ENCODE data around the gene CYB561D1.
A peak's percentile ranks its signal among the peaks of the same experiment; 100 is the strongest.

CYB561D1 gene

DNA sequence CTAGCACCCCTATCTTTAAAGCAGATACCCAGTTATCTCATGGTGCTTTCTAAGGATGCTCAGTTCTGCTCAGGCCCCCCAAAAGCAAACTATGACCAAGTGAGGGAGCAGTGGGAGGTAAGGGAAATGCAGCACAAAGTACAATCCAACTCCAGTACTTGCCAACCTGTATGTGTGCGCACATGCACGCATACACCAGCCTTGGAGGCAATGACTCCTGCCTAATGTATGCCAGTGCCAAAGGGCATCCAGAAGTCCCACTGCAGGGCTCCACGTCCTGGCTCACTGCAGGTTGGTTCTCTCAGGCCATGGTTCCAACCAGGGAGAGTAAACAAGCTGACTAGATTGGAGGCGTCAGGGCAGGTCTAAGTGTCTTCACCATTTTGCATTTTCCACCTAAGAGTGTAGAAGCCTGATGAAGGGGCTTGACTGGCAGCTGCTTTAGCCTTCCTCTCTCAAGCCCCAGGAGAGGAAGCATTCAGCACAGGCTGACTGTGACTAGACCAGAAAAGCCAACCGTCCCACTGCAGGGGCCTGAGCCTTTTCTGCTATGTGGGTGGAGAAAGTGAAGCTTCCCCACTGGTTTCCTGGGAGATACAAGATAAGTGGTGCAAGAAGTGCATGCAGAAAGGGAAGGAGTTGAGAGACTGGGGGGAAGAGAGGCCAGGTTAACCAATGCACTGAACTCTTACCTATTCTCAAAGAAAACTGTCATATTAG is 7.9 kb downstream of the CYB561D1 start:
- no peak for DNase-seq

DNA sequence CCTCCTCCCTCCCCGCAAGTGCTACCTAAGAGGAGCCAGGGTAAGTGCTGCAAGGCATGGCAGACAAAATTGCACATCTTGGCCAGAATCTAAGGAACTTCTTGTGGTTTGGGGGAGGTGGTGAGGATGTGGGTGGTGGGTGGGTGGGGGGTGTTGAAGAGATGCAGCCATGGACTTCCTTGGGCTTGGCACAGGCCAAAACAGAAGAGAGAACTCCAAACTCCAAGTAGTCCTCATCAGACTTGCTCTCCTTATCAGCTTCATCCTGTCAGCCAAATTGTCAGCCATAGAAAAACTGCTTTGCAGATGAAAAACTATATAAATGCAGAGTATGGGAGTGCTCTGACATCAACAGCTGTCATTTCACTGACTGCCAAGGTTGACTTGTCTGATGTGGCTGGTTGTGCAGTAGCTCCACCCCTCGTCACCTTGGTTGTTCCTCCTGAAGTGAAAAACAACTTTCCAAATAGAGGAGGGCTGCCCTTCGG is 8.5 kb downstream of the CYB561D1 start:
- DNase-seq, result peak; percentile 76

DNA sequence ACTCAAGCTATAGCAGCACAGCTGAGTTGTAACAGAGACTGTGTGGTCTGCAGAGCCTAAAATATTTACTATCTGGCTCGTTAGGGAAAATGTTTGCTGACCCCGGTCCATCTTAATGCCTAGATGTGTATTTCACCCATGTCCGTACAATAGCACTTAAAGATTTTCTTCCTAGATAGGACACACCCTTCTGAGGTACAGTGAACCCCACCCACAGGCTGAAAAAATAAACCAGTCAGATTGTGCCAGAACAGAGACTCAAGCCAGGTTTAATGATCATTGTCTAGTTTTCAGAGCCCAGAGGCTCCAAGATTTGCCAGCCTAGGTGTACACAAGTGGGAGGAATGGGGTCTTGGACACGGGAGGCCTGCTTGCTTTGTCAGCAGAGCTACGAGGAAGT is 10.0 kb downstream of the CYB561D1 start:
- no peak for DNase-seq

DNA sequence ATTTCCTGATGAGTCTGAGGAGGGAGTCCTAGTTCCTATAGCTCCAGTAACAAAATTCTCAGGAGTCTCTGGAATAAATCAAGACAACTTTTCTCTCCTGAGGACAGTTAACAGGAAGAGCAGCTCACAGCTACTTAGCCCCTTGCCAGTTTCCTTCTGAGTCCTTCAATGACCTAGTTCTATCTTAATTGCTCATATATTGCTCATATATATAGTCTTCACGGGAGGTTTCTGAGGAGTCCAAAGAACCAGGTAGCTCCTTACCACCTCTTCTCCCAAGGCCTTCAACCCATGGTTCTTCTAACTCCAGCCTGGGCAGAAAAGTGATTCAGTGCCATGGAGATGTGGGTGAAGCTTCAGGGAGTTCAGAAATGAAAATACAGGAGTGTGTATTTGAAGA is 11.1 kb downstream of the CYB561D1 start:
- DNase-seq, result no peak

DNA sequence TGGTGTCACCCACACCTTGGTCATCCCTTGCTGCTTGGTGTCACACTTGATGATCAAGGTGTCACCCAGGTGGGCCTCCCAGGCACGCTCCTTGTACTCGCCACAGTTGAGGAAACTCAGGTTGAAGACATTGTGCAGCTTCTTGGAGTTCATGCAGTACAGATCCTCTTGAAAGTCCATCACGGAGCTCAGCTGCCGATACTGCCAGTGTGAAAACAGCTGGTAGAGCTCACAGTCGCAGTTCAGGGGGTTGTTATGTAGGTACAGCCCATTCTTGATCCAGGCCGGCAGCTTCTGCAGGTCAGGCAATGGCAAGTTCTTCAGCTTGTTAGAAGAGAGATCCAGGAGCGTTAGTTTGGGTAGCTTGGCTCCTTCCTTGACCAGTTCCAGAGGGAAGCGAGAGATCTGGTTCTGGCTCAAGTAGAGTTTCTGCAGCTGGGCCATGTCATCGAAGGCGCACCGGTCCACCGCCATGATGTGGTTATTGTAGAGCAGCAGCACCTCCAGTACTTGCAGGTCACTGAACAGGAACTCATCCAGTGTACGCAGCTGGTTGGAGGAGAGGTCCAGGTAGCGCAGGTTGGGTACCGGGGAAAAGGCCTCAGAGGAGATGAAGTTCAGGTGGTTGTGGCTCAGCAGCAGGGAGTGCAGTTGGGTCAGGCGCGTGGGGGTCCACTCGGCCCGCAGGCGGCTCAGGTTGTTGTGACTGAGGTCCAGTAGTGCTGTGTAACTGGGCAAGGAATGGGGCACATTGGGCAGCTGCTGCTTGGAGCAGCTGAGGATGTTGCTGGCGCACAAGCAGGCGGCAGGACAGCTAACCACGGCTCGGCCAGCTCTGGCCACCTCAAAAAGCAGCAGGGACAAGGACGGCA is 14.3 kb downstream of the CYB561D1 start:
- DNase-seq, result no peak

DNA sequence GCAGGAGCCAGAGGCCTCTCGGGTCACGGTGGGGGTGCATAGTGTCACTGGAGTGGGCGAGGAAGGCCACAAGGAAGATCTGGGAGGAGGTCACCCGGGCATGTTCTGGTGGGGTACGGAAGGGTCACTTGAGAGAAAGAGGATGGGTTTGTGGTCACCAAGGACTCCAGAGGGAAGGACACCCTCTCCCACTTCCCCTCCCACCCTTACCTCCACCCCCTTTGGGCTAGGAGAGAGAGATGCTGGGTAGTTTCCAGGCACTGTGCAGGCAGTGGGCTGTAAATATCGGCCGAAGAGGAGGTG is 14.9 kb downstream of the CYB561D1 start:
- no peak for DNase-seq

DNA sequence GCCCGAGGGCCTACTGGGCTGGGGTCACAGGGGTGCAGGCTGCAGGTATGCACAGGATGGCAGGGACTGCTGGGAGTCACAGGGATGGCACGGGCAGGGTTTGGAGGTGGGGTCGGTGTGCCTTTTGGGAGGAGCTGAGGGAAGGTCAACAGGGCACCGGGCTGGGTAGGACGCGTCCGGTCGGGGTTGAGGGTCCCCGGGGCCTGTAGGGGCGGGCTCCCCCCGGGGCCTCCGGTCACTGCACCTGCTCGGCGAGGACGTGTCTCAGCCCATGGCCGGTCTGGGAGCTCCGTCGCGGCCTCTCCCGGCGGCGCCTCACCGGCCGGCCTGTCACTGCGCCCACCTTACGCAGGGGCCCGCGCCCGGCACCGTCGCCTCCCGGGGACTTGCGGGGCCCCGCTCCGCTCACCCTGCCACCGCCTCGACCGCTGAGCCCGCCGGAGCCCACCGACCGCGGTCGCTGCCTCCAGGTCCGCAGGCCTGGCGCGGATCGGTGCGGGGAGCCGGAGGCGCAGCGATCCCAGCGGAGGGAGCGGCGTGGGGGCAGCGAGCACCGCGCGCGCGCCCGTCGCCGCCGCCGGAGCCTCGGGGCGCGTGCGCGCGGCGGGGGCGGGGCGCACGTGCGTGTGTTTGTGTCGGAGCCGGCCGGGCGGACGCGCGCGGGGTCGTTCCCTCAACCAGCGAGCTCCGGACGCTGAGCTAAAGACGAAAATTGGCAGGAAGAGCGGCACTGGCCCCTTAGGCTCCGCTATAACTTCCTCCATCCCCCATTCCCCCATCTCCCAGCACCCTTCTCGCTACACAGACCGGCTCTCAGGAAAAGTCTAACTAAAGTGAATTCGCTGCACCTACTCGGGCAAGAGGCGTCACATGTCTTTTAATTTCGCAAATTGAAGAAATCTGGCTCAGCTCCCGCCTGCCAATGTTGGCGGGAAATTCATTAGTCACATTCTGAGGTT is 15.6 kb downstream of the CYB561D1 start, which contains the start of gene AMIGO1:
AMIGO1 (minus strand) TSS at position 552 of the 959 bp plus-strand sequence. CDS start 815 bp downstream, outside the sequence.
- peak; percentile 30 for DNase-seq

DNA sequence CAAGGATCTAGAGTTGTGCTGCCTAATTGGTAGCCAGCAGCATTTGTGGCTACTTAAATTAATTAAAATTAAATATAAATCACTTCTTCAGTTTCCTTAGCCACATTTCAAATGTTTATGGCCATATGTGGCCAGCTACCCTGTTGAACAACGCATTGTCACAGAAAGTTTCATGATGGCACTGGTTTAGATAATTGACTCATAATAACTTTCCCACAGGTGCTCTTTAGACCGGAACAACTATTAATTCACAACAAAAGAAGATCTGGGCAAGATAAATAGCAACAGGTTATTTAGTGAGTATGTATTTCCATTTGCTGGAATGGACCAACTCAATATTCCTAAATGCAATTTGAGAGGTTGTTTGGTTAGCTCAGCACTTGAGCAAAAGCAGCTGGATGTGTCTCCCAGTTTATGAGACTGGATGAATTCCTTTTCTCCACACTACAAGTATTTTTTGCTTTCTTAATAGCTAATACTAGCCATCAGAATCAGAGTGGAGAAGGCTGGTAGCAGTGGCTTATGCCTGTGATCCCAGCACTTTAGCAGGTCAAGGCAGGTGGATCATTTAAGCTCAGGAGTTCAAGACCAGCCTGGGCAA is 19.3 kb downstream of the CYB561D1 start:
- no peak for DNase-seq

DNA sequence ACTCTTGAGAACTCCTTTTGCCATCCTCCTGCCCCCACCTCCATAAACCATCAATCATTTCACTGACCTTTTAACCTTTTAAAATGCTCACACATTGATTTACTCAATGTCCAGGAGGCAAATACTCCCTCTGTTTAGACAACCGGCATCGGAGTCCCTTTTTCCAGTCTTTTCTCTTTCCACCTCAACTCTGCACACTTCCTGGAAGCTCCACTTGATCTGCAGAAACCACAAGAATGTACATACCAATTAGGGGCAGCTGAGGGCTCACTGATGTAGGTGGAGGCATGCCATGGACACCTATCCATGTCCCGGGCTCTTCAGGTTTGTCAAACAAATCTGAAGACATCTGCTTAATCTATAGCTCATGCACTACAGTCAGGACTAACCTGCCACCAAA is 21.0 kb downstream of the CYB561D1 start:
- no peak for DNase-seq

DNA sequence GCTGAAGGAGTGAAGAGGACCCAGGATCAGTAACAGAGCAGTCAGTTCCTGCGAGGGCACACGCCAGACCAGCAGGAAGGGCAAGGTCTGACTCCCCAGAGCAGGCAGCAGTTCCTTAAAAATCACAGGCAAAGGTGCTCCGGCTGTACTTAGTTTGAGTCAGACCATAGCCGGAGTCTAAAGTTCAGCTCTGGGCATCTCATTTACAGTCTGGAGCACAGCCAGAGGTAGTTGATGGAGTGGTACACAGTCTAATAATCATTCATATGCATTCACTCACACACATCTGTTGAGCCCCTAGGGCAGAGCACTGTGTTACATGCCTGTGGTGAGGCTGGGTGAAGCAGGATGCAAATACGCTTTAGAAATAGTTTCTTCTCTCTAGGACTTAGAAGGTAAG is 23.0 kb downstream of the CYB561D1 start:
- no peak for DNase-seq

DNA sequence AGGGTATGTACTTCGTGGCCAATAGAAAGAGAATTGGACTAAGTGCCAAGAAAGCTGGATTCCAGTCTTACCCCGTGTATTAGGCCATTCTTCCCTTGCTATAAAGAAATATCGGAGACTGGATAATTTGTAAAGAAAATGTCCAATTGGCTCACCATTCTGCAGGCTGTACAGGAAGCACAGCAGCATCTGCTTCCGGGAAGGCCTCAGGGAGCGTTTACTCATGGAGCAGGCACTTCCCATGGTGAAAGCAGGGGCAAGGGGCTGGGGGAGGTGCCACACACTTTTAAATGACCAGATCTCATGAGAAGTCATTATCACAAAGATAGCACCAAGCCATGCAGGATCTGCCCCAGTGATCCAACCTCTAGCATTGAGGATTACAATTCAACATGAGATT is 23.4 kb downstream of the CYB561D1 start:
- no peak for DNase-seq

DNA sequence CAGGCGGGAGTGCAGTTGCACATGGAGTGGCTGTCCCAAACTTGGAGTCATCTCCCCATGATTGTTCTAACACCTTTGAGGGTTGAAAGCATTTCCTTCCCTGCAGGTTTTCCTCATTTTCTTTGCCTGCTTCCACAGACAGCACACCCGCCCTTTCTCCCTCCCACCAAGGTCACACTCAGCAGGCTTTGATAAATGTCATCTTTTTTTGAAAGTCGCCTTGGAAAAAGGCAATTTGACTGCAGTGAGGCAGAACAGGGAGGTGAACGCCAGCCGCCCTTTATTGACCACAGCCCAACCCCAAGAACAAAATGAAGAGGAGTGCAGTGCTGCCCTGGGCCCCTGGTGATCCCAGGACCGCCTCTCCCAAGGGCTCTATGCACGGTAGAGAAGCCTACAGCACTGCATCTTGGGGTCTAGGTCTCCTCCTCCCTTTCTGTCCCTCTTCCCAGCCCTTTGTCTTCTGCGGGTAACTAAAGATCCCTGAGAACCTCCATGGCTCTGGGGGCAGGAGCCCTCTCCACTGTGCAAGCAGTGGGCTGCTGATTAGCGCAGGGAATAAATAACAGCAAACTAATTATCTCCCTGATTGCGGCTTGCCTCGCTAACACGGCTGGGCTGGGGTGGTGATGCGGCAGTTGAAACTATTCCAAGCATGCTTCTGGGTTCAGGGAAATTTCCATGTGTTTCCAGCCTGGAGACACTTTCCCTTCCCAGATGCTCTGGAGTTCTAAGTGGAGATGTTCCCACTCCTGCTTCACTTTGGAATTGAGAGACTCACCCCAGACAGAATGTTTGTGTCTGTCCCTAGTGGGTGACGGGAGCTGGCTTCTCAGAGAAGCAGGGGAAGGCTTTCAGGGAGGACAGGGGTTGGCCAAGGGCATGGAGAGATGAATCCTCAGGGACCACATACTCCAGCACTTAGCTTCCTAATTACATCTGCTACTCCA is 27.4 kb downstream of the CYB561D1 start:
- DNase-seq, result no peak

DNA sequence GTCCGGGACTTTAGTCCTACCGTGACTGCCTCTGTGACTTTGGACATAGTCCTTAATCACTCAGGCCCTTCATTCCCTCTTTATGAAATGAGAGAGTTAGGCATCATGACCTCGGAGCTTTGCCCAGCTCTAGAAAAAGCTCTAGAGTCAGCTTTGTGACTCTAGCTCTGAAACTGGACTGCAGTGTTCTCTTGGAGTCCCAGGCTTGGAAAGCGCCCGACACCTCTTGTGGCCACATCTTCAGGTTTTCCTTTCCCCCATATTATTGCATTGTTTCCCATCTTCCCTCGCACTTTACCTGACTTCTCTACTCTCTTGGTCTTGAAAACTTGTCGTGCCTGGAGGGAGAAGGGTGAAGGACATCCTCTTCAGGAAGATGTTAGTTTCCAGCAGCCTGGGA is 28.1 kb downstream of the CYB561D1 start:
- DNase-seq, result no peak

DNA sequence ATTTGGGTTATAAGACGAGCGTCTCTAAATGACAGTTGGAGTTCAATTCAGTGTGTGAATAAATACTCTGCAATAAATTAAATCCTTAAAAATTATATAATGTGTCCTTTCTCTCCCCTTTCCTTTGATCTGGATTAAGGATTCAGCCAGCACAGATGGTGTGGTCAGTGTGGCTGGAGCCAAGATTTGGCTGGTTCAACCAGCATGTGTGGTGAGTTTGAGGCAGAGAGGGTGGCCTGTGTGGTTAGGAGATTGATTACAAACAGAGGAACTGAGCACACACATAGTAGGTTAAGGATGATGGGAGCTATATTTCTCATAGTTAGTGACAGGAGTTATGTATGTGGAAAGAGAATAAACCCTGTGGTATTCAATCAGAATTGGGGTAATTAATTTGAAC is 29.8 kb downstream of the CYB561D1 start:
- no peak for DNase-seq

DNA sequence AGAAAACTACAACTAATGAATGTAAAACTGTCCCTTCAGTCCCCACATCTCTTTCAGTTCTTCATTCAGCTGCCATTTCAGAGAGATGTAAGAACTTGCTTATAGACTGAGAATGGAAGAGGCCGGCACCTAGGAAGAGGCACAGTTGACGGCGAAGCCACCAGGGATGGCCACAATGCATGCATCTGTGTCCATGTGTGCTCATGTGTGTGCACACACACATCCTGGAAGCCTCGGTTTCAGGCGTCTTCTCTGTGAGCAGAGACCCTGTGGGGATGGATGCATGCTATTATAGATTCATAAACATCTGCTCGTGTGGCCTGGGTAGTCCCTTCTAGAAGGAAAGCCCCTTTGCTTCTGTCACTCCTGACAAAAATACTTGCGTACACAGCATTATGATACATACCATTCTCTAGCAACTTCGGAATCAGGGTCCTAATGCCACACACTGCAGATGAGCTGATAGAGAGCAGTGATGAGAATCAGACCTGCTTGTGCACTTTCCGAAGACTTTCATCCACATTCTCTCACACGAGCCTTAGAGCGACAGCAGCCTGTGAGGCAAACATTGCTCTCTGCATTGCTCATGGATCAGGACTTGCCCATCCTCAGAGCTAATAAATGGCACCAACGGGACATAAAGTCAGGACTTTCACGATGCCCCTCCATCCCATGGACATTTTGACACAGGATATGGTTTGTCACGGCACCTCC is 33.4 kb downstream of the CYB561D1 start:
- DNase-seq, result no peak

DNA sequence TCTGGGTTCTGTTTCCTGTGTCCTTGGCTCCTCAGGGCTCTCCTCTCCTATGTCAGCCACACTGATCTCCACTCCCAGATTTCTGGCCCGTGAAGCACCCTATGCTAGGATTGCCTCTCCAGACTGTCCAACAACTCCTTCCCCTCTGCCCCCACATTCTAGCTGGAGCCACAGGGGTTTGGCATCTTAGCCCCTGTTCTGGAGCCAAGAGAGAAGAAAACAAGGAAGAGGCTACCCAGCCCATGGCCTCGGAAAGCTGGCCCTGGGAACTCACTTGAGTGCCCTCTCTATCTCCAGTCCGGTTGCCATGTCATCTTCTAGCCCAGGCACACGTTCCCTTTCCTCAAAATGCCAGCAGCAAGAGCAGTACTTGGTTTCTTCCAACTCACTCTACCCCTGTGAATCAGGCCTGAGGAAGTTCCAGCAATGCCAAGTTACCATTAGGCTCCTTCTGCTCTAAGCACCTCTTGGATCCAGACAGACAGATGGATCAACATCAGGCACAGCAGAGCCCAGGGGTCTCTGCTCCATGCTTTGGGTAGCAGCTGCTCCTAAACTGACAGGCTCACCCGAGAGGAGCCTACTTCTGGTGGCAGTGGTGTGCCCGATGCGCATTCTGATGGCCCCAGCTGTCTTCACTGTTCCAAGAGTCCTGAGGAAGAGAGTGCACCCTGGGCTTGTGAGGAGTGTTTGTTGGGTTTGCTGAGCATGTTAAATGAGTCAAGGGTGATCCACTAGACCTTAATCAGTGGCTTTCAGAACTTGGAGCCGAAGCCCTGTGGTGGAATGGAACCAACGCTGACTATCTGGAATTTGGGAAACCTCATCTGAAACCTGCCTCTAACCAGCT is 34.2 kb downstream of the CYB561D1 start:
- DNase-seq, result no peak

DNA sequence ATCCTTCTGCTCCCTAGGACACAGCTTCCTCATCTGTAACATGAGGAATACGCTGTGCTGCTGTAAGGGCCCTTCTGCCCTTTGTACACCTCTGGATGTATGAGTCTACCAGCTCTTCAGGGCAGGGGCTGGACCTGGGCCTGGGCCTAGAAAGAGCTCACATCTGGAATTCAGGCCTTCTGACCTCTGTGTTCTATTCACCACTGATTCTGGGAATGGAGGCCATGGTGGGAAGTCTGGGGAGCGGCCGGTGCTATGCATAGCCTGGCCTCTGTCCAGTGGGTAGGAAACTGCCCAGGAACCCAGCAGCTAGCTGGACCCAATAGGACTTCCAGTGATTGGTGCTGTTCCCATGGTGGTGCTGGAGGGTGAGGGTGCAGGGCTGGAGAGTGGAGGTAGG is 34.8 kb downstream of the CYB561D1 start:
- DNase-seq, result no peak

DNA sequence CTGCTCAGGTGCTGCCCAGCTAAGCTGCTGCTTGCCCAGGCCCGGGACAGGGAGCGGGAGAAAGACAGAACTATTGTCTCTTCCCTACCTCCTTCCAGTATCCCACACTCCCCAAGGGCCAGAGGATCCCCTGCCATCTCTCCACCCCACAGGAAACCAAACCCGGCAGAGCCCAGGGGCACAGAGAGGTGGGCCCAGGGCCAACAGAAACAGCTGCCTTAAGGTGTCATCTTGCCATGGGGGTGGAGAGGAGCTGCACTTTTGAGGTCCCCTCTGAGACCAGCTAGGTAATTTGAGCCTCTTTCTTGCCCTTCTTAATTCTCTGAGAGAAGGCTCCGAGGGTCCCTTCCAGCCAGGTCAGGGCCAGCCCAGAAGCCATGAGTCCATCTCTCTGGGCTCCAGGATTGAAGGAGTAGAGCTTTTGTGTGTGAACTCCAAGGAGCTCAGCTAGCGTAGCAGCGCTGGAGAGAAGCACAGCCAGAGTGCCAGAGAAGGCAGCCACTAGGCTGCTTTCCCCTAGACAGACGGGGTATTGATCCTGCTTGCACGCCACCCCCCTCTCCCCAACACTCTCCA is 36.1 kb downstream of the CYB561D1 start:
- DNase-seq, result no peak

DNA sequence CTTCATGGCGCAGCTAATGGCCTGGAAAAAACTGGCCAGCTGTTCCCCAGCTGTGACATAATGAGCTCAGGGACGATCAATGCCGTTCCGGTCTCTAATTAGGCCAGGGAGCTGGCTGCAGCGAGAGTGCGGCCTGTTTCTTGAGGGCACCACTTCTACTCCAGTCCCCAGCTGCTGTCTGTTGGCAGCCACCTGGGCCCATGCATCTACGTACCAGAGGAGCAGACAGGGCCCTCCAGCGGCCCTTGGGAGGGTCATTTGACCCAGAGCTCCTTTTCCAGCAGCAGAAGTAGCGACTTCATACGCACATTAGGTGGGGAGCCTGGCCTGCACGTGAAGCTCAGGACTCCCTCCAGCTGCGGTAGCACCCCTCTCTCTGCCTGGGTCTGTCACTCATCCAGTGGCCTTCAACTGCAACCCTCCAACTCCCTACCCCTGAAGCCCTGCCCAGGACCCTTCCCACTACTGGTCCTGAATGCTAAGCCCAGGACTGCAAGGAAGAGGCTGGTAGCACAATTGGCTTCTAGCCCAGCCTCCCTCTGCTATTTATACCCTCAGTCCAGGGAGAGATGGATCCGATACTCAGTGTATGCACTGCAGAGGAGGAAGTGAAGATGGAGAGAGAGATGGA is 36.7 kb downstream of the CYB561D1 start:
- no peak for DNase-seq

Measured in CD4-positive, alpha-beta T cell treated with Interleukin-4 for 4 hours (primary cell).